DND-41 (cell line): ENCODE results near the gene DPYD.

Experiments used
- ATAC-seq: fragments of 200-7000 bp; cut with Tn5 transposase; 3 replicates; pipeline ENCODE4 v1.9.1; 2021; ENCODE audit warnings: low read depth; ENCODE audit not compliant: insufficient read depth
- DNase-seq: peaks from one replicate; pipeline ENCODE4 v3.0.0-alpha.2; 2020
- H2AFZ ChIP-seq: 2 replicates; pipeline ENCODE4 v1.6.0; 2012; ENCODE audit warnings: low read depth, low read length
- H3K27ac ChIP-seq: 2 replicates; pipeline ENCODE4 v1.5.1; 2012; ENCODE audit warnings: low read length, inconsistent platforms
- H3K27me3 ChIP-seq: fragments of 200-600 bp; sonication (generic); 2 replicates; pipeline ENCODE4 v1.6.0; 2012; ENCODE audit warnings: low read length, mild to moderate bottlenecking, inconsistent platforms; ENCODE audit not compliant: insufficient read depth, poor library complexity
- H3K36me3 ChIP-seq: 2 replicates; pipeline ENCODE4 v1.5.1; 2012; ENCODE audit warnings: low read length, inconsistent platforms; ENCODE audit not compliant: insufficient read depth
- H3K4me1 ChIP-seq: 2 replicates; pipeline ENCODE4 v1.5.1; 2012; ENCODE audit warnings: mild to moderate bottlenecking, low read length; ENCODE audit not compliant: insufficient read depth
- H3K4me2 ChIP-seq: 2 replicates; pipeline ENCODE4 v1.6.0; 2012; ENCODE audit warnings: mild to moderate bottlenecking, moderate library complexity, low read length, inconsistent platforms; ENCODE audit not compliant: insufficient read depth
- H3K4me3 ChIP-seq, 2 experiments: fragments of 200-600 bp in 1 of 2; shearing (Covaris generic) in 1 of 2; 2 replicates each; pipeline ENCODE4 v1.5.1; 2012 to 2016; ENCODE audit warnings: inconsistent platforms in 2 of 2, low read length in 2 of 2, mild to moderate bottlenecking in 2 of 2, low read depth in 1 of 2, moderate library complexity in 1 of 2
- H3K79me2 ChIP-seq: 2 replicates; pipeline ENCODE4 v1.6.0; 2012; ENCODE audit warnings: low read length, inconsistent platforms; ENCODE audit not compliant: insufficient read depth
- H3K9ac ChIP-seq: 2 replicates; pipeline ENCODE4 v1.6.0; 2012; ENCODE audit warnings: low read depth, mild to moderate bottlenecking, inconsistent platforms, low read length, moderate library complexity
- H3K9me3 ChIP-seq: 2 replicates; pipeline ENCODE4 v1.5.1; 2012; ENCODE audit warnings: low read length, moderate library complexity, mild to moderate bottlenecking, inconsistent platforms; ENCODE audit not compliant: insufficient read depth, severe bottlenecking
- H4K20me1 ChIP-seq: 2 replicates; pipeline ENCODE4 v1.6.0; 2012; ENCODE audit warnings: low read length; ENCODE audit not compliant: insufficient read depth
- CTCF ChIP-seq: IDR thresholded peaks from 2 replicates; pipeline ENCODE4 v1.5.1; 2012; ENCODE audit warnings: borderline replicate concordance, low read length, moderate library complexity, mild to moderate bottlenecking; ENCODE audit not compliant: poor library complexity, severe bottlenecking; ENCODE audit errors: extremely low read depth
- EZH2 ChIP-seq: IDR thresholded peaks from 3 replicates; pipeline ENCODE4 v1.6.1; 2012; ENCODE audit warnings: borderline replicate concordance, low read depth, mild to moderate bottlenecking, moderate library complexity, low read length, inconsistent platforms; ENCODE audit not compliant: severe bottlenecking

DPYD gene

GRCh38 chr1:97151651-97152050 lies 769.2 kb downstream of the DPYD start:
- no peaks in the 10 kb centered on the region for H3K4me1 ChIP-seq
- no peak overlapping the region for H3K4me3 ChIP-seq
- H4K20me1 ChIP-seq = no peaks in the 10 kb centered on the region
- ATAC-seq = no peak
- H3K36me3 ChIP-seq = no peaks in the 10 kb centered on the region; the same call in 1 of the 2 replicates
- no peaks in the 10 kb centered on the region for H3K9me3 ChIP-seq
- DNase-seq = no peak
- H3K9ac ChIP-seq = no peak overlapping the region
- H2AFZ ChIP-seq = no peak overlapping the region
- no peak overlapping the region for H3K27ac ChIP-seq
- H3K27me3 ChIP-seq = no peaks in the 10 kb centered on the region
- H3K4me2 ChIP-seq = no peak overlapping the region
- H3K79me2 ChIP-seq = no peaks in the 10 kb centered on the region
- no peak for TF ChIP-seq EZH2

DNA sequence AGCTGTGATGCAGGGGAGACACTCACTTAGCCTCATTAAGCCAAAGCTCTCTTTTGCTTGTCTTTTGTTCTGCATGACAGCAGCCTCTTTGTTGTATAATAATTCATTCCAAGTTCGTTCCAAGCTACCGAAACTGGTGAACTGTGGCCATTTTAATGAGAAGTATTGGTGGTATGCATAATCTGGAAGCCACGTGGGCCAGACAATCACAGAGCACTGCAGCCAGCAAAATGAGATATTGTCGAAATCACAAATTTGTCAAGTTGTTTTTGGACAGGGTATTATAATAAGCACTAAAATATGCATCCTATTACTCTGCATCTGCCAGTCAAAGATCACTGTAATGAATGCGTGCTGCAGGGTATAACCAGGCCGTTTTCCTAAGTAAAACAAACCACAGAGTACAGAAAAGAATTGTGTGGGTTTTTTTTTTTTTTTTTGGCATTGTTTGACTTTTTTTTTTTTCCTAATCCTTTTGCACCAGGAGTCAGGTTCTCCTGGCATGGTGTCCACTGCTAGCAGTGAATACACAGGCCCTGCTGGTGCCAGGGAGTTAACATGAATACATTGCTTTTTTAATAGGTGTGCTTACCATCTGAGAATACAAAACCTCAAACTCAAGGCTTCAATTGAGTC lies 775.4 kb downstream of the DPYD start:
- TF ChIP-seq CTCF (no peak), EZH2 (no peak)
- no peak overlapping the region for H3K27ac ChIP-seq
- DNase-seq = no peak

GRCh38 chr1:97144527-97144926 lies 776.3 kb downstream of the DPYD start:
- H3K4me1 ChIP-seq = no peaks in the 10 kb centered on the region
- no peaks in the 10 kb centered on the region for H4K20me1 ChIP-seq
- ATAC-seq = no peak
- no peaks in the 10 kb centered on the region for H3K27me3 ChIP-seq
- no peak overlapping the region for H3K4me2 ChIP-seq
- no peaks in the 10 kb centered on the region for H3K36me3 ChIP-seq
- no peak overlapping the region for H2AFZ ChIP-seq
- no peaks in the 10 kb centered on the region for H3K9me3 ChIP-seq
- H3K27ac ChIP-seq = no peak overlapping the region
- TF ChIP-seq EZH2 = no peak
- no peak for TF ChIP-seq CTCF
- DNase-seq = no peak
- H3K4me3 ChIP-seq = no peak overlapping the region
- H3K79me2 ChIP-seq = no peaks in the 10 kb centered on the region
- H3K9ac ChIP-seq = no peak overlapping the region

More for the DNA sequence above, 775.4 kb downstream of the DPYD start:
- Histone ChIP-seq H4K20me1 (no peaks in the 10 kb centered on the region), H3K9me3 (no peaks in the 10 kb centered on the region), H3K36me3 (no peaks in the 10 kb centered on the region), H3K27me3 (no peaks in the 10 kb centered on the region), H2AFZ (no peak overlapping the region), H3K4me2 (no peak overlapping the region), H3K4me3 (no peak overlapping the region), H3K9ac (no peak overlapping the region), H3K4me1 (no peaks in the 10 kb centered on the region), H3K79me2 (no peaks in the 10 kb centered on the region)
- ATAC-seq = no peak

GRCh38 chr1:97143236-97143882 lies 777.5 kb downstream of the DPYD start:
- no peak for DNase-seq
- H3K4me3 ChIP-seq = no peak overlapping the region
- no peak overlapping the region for H3K9ac ChIP-seq
- no peaks in the 10 kb centered on the region for H3K4me1 ChIP-seq
- no peaks in the 10 kb centered on the region for H3K79me2 ChIP-seq
- TF ChIP-seq EZH2 (no peak), CTCF (no peak)
- H2AFZ ChIP-seq = no peak overlapping the region
- ATAC-seq = no peak
- H3K27ac ChIP-seq = no peak overlapping the region
- H3K9me3 ChIP-seq = no peaks in the 10 kb centered on the region
- H3K27me3 ChIP-seq = no peaks in the 10 kb centered on the region
- no peak overlapping the region for H3K4me2 ChIP-seq
- no peaks in the 10 kb centered on the region for H4K20me1 ChIP-seq
- no peaks in the 10 kb centered on the region for H3K36me3 ChIP-seq
